ENCODE results near the gene ST3GAL6. TPM values are rescaled to one million over a fixed set of nuclear protein-coding genes. Genes with fewer than 3 reads are reported as not detected.

The ST3GAL6 gene
- total RNA-seq, 1 experiment from 2014 or later = 271 TPM

GRCh38 chr3:98764472-98764884, 1.3 kb downstream of the ST3GAL6 start:
- in situ Hi-C loops (cut with HindIII; ENCODE audit: low pct_unique_long_range_greater_than_20kb, low sequenced_read_pairs) = no loop called here
- DNase-seq (ENCODE audit: low read depth, low spot score) = peak; percentile 97

- in situ Hi-C loops (cut with HindIII; ENCODE audit: low pct_unique_long_range_greater_than_20kb, low sequenced_read_pairs) = no loop called here
- DNase-seq (ENCODE audit: low read depth, low spot score) = no peak
These were observed 2.6 kb downstream of the ST3GAL6 start for GRCh38 chr3:98765721-98766120.

- in situ Hi-C loops (cut with HindIII; ENCODE audit: low pct_unique_long_range_greater_than_20kb, low sequenced_read_pairs) = no loop called here
These were observed 3.8 kb downstream of the ST3GAL6 start for GRCh38 chr3:98766924-98767323.

GRCh38 chr3:98768961-98769360, 5.8 kb downstream of the ST3GAL6 start:
- in situ Hi-C loops (cut with HindIII; ENCODE audit: low pct_unique_long_range_greater_than_20kb, low sequenced_read_pairs) = no loop called here
- DNase-seq (ENCODE audit: low read depth, low spot score) = peak; percentile 85

More at GRCh38 chr3:98766924-98767323, 3.8 kb downstream of the ST3GAL6 start:
- DNase-seq (ENCODE audit: low read depth, low spot score) = no peak

GRCh38 chr3:98769448-98769847, 6.3 kb downstream of the ST3GAL6 start:
- no peak for DNase-seq (ENCODE audit: low read depth, low spot score)
- in situ Hi-C loops (cut with HindIII; ENCODE audit: low pct_unique_long_range_greater_than_20kb, low sequenced_read_pairs) = no loop called here

GRCh38 chr3:98770261-98771039, 7.3 kb downstream of the ST3GAL6 start:
- DNase-seq (ENCODE audit: low read depth, low spot score) = peak; percentile 100
- in situ Hi-C loops (cut with HindIII; ENCODE audit: low pct_unique_long_range_greater_than_20kb, low sequenced_read_pairs) = no loop called here

- DNase-seq (ENCODE audit: low read depth, low spot score) = peak; percentile 68
- in situ Hi-C loops (cut with HindIII; ENCODE audit: low pct_unique_long_range_greater_than_20kb, low sequenced_read_pairs) = no loop called here
These were observed 8.9 kb downstream of the ST3GAL6 start for GRCh38 chr3:98772022-98772421.

- no peak for DNase-seq (ENCODE audit: low read depth, low spot score)
- in situ Hi-C loops (cut with HindIII; ENCODE audit: low pct_unique_long_range_greater_than_20kb, low sequenced_read_pairs) = loop anchor here (25.0 kb wide), 1 partner anchor 163 kb away; no protein-coding TSS in a partner anchor
These were observed 12.5 kb downstream of the ST3GAL6 start for GRCh38 chr3:98775459-98776139.

- in situ Hi-C loops (cut with HindIII; ENCODE audit: low pct_unique_long_range_greater_than_20kb, low sequenced_read_pairs) = loop anchor here (25.0 kb wide), 1 partner anchor 164 kb away; no protein-coding TSS in a partner anchor
- no peak for DNase-seq (ENCODE audit: low read depth, low spot score)
These were observed 13.0 kb downstream of the ST3GAL6 start for GRCh38 chr3:98776140-98776493.

- in situ Hi-C loops (cut with HindIII; ENCODE audit: low pct_unique_long_range_greater_than_20kb, low sequenced_read_pairs) = loop anchor here (25.0 kb wide), 1 partner anchor 165 kb away; no protein-coding TSS in a partner anchor
- no peak for DNase-seq (ENCODE audit: low read depth, low spot score)
These were observed 14.1 kb downstream of the ST3GAL6 start for GRCh38 chr3:98777286-98777685.

- DNase-seq (ENCODE audit: low read depth, low spot score) = no peak
- in situ Hi-C loops (cut with HindIII; ENCODE audit: low pct_unique_long_range_greater_than_20kb, low sequenced_read_pairs) = loop anchor here (25.0 kb wide), 1 partner anchor 166 kb away; no protein-coding TSS in a partner anchor
These were observed 14.7 kb downstream of the ST3GAL6 start for GRCh38 chr3:98777801-98778220.

GRCh38 chr3:98778383-98778782, 15.2 kb downstream of the ST3GAL6 start:
- in situ Hi-C loops (cut with HindIII; ENCODE audit: low pct_unique_long_range_greater_than_20kb, low sequenced_read_pairs) = loop anchor here (25.0 kb wide), 1 partner anchor 166 kb away; no protein-coding TSS in a partner anchor
- DNase-seq (ENCODE audit: low read depth, low spot score) = no peak

- peak; percentile 99 for DNase-seq (ENCODE audit: low read depth, low spot score)
- in situ Hi-C loops (cut with HindIII; ENCODE audit: low pct_unique_long_range_greater_than_20kb, low sequenced_read_pairs) = loop anchor here (25.0 kb wide), 1 partner anchor 167 kb away; no protein-coding TSS in a partner anchor
These were observed 15.8 kb downstream of the ST3GAL6 start for GRCh38 chr3:98778852-98779413.

- in situ Hi-C loops (cut with HindIII; ENCODE audit: low pct_unique_long_range_greater_than_20kb, low sequenced_read_pairs) = loop anchor here (25.0 kb wide), 1 partner anchor 167 kb away; no protein-coding TSS in a partner anchor
- DNase-seq (ENCODE audit: low read depth, low spot score) = peak; percentile 99
These were observed 16.6 kb downstream of the ST3GAL6 start for GRCh38 chr3:98779541-98780335.

GRCh38 chr3:98780343-98780742, 17.2 kb downstream of the ST3GAL6 start:
- in situ Hi-C loops (cut with HindIII; ENCODE audit: low pct_unique_long_range_greater_than_20kb, low sequenced_read_pairs) = loop anchor here (25.0 kb wide), 1 partner anchor 168 kb away; no protein-coding TSS in a partner anchor
- DNase-seq (ENCODE audit: low read depth, low spot score) = no peak

- in situ Hi-C loops (cut with HindIII; ENCODE audit: low pct_unique_long_range_greater_than_20kb, low sequenced_read_pairs) = loop anchor here (25.0 kb wide), 1 partner anchor 171 kb away; no protein-coding TSS in a partner anchor
These were observed 19.8 kb downstream of the ST3GAL6 start for GRCh38 chr3:98782824-98783500.

GRCh38 chr3:98784042-98784441, 20.9 kb downstream of the ST3GAL6 start:
- in situ Hi-C loops (cut with HindIII; ENCODE audit: low pct_unique_long_range_greater_than_20kb, low sequenced_read_pairs) = loop anchor here (25.0 kb wide), 1 partner anchor 172 kb away; no protein-coding TSS in a partner anchor

More at GRCh38 chr3:98782824-98783500, 19.8 kb downstream of the ST3GAL6 start:
- peak; percentile 64 for DNase-seq (ENCODE audit: low read depth, low spot score)

More at GRCh38 chr3:98784042-98784441, 20.9 kb downstream of the ST3GAL6 start:
- DNase-seq (ENCODE audit: low read depth, low spot score) = peak; percentile 79

Measured in SK-MEL-5 (cell line).